NCI-H748 (cell line): ENCODE data around the gene TARS1.

ENCODE experiments used
- DNase-seq: peaks from one replicate; lab custom pipeline; 2025; ENCODE audit not compliant: unreplicated experiment; lab: John Stamatoyannopoulos, UW

The TARS1 gene

GRCh38 chr5:33440482-33441240 is at the start of gene TARS1:
Gene TARS1, plus strand, starts transcription at chr5:33440965. Its CDS starts 122 bp downstream, at chr5:33441087.
- DNase-seq, result peak; percentile 100

- DNase-seq, result no peak
These were observed 42.3 kb upstream of the TARS1 start for GRCh38 chr5:33398501-33398900.

GRCh38 chr5:33400675-33401074 is 40.1 kb upstream of the TARS1 start:
- DNase-seq, result no peak

- DNase-seq, result no peak
These were observed 39.0 kb upstream of the TARS1 start for GRCh38 chr5:33401482-33402390.

GRCh38 chr5:33403187-33403586 is 37.6 kb upstream of the TARS1 start:
- DNase-seq, result no peak

- DNase-seq, result no peak
These were observed 31.9 kb upstream of the TARS1 start for GRCh38 chr5:33408816-33409215.

GRCh38 chr5:33409435-33410170 is 31.2 kb upstream of the TARS1 start:
- no peak for DNase-seq

GRCh38 chr5:33410221-33410620 is 30.5 kb upstream of the TARS1 start:
- DNase-seq, result no peak

- DNase-seq, result no peak
These were observed 29.3 kb upstream of the TARS1 start for GRCh38 chr5:33411498-33411897.

GRCh38 chr5:33415811-33416354 is 24.9 kb upstream of the TARS1 start:
- no peak for DNase-seq

GRCh38 chr5:33417632-33418031 is 23.1 kb upstream of the TARS1 start:
- DNase-seq, result no peak

GRCh38 chr5:33420946-33421345 is 19.8 kb upstream of the TARS1 start:
- DNase-seq, result no peak

GRCh38 chr5:33422191-33422590 is 18.6 kb upstream of the TARS1 start:
- no peak for DNase-seq

GRCh38 chr5:33423018-33423630 is 17.6 kb upstream of the TARS1 start:
- DNase-seq, result peak; percentile 41

- DNase-seq, result no peak
These were observed 15.5 kb upstream of the TARS1 start for GRCh38 chr5:33425314-33425713.

GRCh38 chr5:33430983-33431382 is 9.8 kb upstream of the TARS1 start:
- DNase-seq, result no peak

- no peak for DNase-seq
These were observed 8.1 kb upstream of the TARS1 start for GRCh38 chr5:33432656-33433055.

GRCh38 chr5:33433303-33434240 is 7.2 kb upstream of the TARS1 start:
- DNase-seq, result no peak

- peak; percentile 92 for DNase-seq
These were observed 4.8 kb upstream of the TARS1 start for GRCh38 chr5:33435893-33436490.
